ENCODE results near the gene SRCAP.

SRCAP gene

DNA sequence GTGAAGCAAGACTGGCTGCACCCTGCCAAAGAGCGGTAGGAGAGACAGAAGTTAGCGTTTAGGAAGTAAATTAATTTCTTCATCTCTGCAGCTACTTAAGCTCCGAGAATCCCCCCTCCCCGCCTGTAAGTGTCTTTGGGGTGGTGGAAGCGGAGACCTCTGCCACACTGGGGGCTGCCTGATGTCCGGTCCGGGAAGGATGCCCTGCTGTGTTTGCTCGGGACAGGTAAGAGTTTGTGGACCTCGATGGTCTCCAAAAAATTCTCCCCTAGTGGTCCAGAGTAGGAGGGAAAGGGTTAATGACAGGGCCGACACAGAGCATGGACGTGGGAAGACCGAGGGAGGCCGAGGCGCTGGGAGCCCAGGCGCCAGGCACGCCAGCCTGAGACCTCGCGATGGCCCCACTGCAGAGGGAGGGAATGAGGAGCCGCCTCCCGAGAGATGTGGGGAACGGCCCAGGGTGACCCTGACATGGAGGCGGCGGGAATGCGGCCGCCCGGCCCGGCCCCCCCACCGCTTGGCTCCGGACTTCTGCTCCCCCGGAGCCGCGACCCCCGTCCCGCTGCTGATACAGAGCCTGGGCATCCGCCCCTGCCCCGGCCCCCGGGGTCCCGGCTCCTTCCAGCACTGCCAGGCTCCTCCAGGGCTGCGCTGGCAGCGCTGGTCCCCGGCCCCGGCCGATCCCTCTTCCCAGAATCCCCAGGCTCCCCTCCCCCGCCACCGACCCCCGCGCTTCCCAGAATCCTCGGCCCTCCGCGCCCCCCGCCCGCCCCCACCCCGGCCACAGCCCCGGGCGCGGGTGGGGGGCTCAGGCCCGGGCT, 87.4 kb downstream of the SRCAP start:
- Histone ChIP-seq H3K4me3 (ENCODE audit: low read length) (peak overlapping the region; percentile 91), H3K36me3 (ENCODE audit: insufficient read depth, low read depth, low read length) (peaks cover 26% of the 10 kb centered on the region), H3K9me3 (ENCODE audit: insufficient read depth, low read depth, low read length) (no peaks in the 10 kb centered on the region), H3K4me1 (ENCODE audit: insufficient read depth, low read length) (peaks cover 5% of the 10 kb centered on the region; the same call in 1 of the 2 replicates), H3K9ac (ENCODE audit: low read depth, low read length) (peak overlapping the region; percentile 95), H3K27me3 (ENCODE audit: insufficient read depth, low read length) (no peaks in the 10 kb centered on the region), H3K27ac (ENCODE audit: low read length) (no peak overlapping the region)

DNA sequence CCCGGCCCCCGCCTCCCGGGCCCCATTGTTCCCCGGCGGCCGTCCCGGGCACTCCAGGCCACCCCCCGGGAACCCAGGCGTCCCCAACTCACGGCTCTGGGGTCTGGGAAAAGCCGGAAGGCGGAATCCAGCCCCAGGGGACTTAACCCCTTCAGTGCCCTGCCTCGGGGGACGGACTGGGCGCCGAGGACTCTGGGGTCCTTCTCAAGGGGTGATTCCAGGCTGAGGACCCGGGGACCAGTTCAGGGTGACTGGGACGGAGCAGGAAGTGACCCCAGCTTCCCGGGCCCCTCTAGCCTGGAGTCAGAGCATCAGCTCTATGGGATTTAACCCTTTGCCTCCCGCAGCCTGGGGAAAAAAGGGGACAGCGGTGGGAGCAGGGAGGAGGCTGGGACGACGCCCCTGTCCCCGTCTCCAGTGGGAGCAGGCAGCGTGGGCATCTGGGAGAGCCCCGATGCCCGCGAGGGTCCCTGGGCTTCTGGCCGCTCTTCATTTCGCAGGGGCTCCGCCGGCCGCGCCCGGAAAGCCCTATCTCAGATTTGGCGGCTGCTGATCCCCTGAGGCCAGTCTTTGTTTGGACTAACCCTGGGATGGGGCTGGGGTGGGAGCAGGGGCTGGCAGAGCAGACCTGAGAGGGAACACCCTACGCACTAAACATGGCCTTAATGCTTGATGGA, 88.1 kb downstream of the SRCAP start, which contains the start of gene ZNF629:
ZNF629 (minus strand) TSS at position 270 of the 677 bp plus-strand sequence. CDS start 2,723 bp downstream, outside the sequence.
- Histone ChIP-seq H3K4me3 (ENCODE audit: low read length) (peak within 1 kb of the TSS; percentile 91), H3K27ac (ENCODE audit: low read length) (peak within 1 kb of the TSS; percentile 96), H3K4me1 (ENCODE audit: insufficient read depth, low read length) (peaks cover 5% of the 10 kb centered on the region; the same call in 1 of the 2 replicates), H3K27me3 (ENCODE audit: insufficient read depth, low read length) (no peaks in the 10 kb centered on the region), H3K9ac (ENCODE audit: low read depth, low read length) (peak within 1 kb of the TSS; percentile 95), H3K9me3 (ENCODE audit: insufficient read depth, low read depth, low read length) (no peaks in the 10 kb centered on the region), H3K36me3 (ENCODE audit: insufficient read depth, low read depth, low read length) (peaks cover 19% of the 10 kb centered on the region)

GRCh38 chr16:30787613-30788378, 88.8 kb downstream of the SRCAP start:
- peak overlapping the region; percentile 91 for H3K4me3 ChIP-seq (ENCODE audit: low read length)
- peaks cover 5% of the 10 kb centered on the region; the same call in 1 of the 2 replicates for H3K4me1 ChIP-seq (ENCODE audit: insufficient read depth, low read length)
- no peaks in the 10 kb centered on the region for H3K9me3 ChIP-seq (ENCODE audit: insufficient read depth, low read depth, low read length)
- H3K27ac ChIP-seq (ENCODE audit: low read length), result peak overlapping the region; percentile 96
- H3K27me3 ChIP-seq (ENCODE audit: insufficient read depth, low read length), result 0 out of 2 replicates have a peak, but pooled peaks cover under 1% of the 10 kb centered on the region
- H3K36me3 ChIP-seq (ENCODE audit: insufficient read depth, low read depth, low read length), result peaks cover 12% of the 10 kb centered on the region; the same call in 1 of the 2 replicates
- H3K9ac ChIP-seq (ENCODE audit: low read depth, low read length), result peak overlapping the region; percentile 95; the same call in 1 of the 2 replicates
